HG02840 (cell line): ENCODE data around the gene C17orf67.
"Not testable (repeated sequence)": the region's sequence is repeated elsewhere in the genome, so short reads cannot be mapped to it uniquely, and the experiment has no call there.

Experiments
- ATAC-seq: cut with Tn5 transposase; IDR thresholded peaks from one replicate; pipeline ENCODE4 v1.9.1; 2021; ENCODE audit warnings: mild to moderate bottlenecking, moderate library complexity, moderate number of reproducible peaks; ENCODE audit not compliant: unreplicated experiment, low FRiP score

The C17orf67 gene

DNA sequence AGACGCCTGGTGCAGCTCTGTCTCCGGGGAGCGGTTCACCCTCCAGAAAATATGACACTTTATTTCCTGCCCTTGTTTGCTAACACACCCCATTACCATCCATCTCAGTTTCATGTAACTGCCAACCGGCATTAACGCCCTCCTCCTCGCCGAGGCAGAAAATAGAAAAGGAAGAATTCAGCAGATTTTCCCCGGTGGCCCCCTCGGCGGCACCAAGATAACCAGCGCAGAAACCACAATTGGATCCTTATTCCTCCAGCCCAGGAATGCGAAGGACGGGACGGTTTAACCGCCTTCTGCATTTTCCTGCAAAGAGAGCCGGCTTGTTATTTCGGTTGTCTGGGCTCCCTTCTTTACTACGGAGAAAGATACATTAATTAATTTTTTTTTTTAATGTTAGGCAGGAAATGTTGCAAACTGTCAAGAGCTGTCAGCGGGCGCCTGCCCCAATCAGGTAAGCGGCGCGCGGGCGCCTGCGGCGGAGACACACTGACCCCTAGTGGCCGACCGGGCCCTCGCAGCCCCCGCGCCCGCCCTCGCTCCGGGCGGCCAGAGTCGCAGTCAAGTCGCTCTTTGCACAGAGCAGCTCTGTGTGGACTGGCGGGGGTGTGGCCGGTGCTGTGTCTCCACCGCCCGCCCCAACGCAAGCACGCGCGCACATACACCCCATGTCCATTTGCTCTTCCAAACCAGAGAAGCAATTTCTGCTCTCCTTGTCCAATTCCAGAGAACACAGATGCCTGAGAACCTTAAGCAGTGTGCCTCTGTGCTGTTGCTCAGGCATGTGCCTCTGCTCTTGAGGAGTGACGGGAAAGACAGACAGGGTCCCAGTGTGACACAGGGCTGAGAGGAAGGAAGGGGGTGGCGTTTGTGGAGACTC, 53.6 kb downstream of the C17orf67 start:
- peak; percentile 85 for ATAC-seq

DNA sequence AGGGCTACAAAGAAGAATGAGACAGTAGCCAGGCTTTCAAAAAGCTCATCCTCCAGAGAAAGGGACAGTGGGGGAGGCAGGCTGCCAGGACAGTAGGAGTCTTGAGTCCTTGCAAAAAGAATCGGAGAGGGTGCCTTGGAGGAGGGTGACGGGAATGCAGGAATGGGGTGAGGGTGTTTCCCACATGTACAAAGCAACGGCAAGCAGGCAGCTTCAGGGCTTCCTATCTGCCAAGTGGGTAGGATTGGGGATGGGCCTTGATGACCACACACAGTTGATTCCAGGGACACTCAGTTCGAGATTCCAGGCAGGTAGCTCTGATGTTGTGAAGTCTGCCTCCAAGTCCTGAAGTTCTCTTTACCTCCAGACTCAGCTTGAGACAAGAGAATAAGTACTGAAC, 54.4 kb downstream of the C17orf67 start:
- no peak for ATAC-seq

DNA sequence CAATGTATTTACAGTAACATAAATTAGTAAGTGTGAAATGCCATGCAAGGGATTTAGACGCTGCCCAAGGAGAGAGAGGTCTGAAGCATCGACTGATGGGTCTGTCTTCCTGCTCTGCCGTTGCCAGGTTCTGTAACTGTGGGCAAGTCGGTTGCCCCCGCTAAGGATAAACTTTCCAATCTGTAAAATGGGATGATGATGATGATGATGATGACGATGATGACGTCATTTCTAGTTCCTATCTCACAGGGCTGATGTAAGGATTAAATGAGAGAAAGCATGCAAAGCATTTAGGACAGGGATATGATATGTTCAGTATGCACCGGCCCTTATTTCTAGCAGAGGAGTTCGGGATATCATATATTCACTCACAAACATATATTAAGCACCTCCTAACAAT, 54.8 kb downstream of the C17orf67 start:
- ATAC-seq: no peak

DNA sequence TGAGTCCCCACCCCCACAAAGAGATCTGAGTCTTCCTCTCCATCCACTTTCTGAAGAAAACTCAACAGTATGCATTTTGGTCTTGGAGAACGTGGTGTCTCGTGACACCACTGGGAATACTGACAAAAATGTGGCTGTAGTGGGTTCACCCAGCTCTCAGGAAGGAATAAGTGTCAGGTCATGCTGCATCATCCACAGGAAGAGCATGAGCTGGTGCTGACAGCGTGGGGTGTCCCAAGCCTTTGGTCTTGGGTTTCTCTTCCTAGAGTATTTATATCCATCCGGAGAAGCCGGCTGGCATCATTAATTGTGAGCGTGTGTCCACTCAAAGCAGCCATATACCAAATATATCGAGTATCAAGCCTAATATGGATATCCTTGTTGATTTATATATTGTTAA, 55.9 kb downstream of the C17orf67 start:
- ATAC-seq: no peak

DNA sequence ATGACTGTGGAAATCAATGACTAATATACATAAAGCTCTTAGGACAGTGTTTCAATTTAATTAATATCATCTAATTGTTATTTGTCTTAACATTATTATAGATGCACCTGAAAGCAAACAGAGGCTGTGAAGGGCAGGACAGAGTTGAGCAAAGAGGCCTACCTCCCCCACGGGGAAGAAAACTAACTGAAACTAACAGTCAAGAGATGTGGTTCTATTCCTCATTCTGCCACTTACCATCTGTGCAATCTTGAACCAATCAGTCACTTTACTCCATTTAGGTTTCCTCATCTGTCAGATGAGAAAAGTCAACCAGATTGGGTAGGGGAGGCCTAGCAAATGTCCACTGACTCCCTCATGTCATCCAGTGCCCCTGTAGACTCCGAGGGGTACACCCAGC, 59.1 kb downstream of the C17orf67 start:
- ATAC-seq: no peak

DNA sequence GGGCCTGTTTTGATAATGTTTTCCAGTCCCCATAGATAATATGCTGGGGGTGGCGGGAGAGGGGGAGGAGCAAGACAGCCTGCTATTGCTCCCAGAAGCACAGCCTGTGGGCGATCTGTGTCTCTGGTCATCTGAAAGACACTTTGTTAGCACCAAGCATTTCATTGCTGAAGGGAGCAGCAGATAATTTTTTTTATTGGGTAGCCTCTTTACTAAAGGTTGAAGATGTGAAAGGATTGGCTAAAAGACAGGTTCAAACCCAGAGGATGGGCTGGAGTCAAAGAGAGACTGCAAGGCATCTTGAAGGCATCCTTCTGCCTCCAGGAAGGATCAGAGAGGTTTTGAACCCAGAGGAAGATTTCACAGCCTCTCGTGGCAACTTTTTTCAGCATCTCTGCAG, 60.6 kb downstream of the C17orf67 start:
- no peak for ATAC-seq

DNA sequence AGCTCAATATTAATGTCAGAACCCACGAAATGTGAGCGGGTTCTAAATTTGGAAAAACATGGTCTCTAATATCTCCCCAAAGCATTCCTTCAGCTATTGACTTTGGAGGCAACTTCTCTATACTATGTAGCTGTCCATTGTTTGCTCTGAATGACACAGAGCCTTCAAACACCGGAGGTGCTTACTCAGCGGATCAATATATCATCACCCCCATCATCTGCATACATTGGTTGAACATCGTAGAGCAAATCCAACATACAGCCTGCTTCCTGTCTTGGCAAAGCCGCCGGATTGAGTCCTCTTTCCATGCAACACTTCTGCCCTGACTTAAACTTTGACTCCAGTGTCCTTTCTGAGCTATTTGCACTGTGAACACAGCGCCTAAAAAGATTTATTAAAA, 61.3 kb downstream of the C17orf67 start:
- ATAC-seq: no peak

DNA sequence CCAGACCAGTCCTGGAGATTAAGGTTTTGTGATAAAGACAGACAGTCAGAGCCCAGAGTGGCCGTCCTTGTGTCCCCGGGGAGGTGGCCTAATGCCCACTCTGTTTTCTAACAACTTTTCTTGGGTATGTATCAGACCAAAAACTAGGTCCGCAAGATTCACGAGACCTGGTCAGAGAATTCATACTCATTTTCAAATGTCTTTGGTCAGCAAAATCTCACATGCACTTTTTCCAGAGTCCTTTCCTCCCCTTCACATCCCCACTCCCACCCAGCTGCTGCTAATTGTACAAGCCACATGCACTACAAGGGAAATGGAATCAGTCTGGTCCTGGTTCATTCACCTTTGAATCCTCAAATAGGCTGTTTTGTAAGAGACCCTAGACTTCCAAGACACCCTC, 61.7 kb downstream of the C17orf67 start:
- ATAC-seq: no peak

DNA sequence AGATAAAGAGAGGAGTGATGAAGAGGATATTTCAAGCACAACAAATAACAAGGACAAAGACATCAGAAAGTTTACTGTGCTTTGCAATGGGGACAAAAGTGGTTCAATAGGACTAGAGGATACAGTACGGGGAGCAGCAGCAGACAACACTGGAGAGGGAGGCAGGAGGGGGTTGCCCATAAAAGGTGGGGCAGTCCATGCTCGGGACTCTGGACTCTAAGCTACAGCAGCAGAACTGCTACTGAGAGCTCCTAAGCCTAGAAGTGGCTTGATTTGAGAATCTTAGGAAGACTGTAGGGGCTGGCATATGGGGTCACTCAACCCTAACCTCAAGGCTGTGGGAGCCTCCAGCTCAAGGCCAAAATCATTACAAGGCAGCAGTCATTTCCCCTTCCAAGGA, 62.2 kb downstream of the C17orf67 start:
- no peak for ATAC-seq

DNA sequence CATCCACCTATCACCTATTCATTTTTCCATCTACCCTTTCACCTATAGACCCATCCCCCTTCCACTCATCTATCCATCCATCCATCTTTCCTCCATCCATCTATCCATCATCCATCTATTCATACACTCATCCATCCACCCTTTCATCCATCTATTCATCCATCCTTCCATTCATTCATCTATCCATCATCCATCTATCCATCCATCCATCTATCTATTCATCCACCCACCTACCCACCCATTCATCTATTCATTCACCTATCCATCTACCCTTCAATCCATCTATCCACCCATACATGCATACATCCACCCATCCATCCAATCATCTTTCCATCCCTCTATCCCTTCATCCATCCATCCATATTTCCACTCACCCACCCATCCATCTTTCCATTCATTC, 63.3 kb downstream of the C17orf67 start:
- no peak for ATAC-seq

DNA sequence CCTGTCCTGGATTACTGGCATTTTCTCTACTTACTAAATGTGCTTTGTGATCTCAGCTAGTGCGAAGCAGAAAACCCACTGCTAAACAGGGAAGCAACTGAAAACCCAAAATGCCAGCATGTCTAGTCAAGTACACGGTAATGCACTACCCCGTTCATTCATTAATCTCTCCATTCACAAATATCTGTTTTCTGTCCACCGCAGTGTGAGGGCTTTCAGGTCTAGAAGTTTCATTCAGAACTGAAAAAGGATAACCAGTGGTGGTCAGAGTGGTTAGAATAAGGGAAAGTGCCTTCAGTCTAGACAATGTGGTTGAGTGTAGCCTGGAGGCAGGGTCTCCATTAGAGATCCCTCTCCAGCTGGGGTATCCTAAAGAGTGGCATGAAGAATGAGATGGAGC, 68.3 kb downstream of the C17orf67 start:
- no peak for ATAC-seq

DNA sequence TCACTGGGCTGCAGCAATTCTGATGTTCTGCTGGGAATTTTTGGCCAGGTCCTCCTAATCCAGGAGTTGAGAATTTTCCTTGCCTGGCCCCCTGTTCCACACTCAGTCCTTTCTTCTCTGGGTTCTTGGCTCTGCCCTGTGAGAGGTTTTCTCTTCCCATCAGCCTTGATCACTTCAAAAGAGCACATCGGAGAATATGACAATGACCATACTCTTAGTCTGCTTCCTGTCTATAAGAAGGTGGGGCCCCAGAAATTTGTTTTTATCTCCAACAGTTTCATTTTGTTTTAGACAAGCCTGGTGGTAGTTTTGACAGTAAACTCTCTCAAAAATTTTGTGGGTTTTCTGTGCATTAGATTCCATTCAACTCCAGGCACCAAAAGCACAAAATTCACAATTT, 70.7 kb downstream of the C17orf67 start:
- ATAC-seq: no peak

DNA sequence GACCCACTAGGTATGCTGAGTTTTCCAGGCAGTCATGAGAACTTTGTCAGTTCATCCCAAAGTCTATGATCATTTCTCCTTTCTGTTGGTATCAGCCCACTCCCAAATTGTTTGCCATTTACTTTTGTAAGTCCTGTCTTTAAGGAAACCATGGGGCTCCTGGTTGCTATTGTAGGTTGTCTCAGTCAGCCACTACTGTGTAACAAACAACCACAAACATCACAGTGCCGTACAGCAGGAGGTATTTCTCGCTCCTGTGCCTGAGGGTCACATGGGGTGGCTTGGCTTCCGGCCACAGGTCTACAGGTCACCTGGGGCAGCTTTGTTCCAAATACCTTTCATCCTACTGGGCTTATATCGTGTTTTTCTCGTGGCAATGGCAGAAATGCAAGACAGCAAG, 71.6 kb downstream of the C17orf67 start:
- no peak for ATAC-seq

DNA sequence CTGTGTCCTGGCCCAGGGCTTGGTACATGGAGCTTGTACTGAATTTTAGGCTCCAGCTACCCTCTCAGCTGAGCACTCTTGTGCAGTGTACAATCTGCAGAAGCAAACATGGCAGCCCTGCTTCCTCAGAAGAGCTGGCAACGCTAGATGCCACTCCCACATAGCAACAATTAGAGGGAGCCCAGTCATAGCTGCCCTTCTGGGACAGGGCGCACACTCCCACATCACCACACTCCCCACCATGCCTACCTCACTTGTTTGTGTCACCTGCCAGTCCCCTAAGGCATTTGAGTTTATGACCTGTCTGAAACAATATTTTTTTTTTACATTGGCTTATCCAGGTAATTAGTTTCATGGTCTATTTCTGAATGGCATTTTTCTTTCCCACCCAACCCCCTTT, 72.3 kb downstream of the C17orf67 start:
- ATAC-seq: no peak

DNA sequence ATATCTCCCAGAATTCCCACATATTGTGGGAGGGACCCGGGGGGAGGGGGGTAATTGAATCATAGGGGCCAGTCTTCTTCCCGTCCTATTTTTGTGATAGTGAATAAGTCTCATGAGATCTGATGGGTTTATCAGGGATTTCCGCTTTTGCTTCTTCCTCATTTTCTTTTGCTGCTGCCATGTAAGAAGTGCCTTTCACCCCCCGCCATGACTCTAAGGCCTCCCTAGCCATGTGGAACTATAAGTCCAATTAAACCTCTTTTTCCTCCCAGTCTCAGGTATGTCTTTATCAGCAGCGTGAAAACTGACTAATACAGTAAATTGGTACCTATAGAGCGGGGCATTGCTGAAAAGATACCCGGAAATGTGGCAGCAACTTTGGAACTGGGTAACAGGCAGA, 76.1 kb downstream of the C17orf67 start:
- ATAC-seq: not testable (repeated sequence)

DNA sequence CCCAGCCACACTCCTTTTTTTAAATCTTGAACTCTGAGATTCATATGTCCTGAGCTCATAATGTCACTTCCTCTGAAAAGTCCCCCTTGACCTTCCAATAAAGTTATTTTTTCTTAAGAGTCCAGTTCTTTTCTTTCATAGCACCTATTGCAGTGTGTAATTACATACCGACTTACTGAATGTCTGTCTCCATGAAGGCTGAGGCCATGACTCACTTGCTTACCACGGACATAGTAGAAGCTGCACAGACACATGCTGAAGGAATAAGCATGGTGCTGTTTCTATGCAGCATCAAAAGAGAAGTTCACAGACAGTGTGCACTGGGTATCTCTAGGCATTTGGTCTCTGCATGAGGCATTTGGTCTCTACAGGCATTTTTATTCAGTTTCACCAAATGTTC, 77.2 kb downstream of the C17orf67 start:
- ATAC-seq: no peak

DNA sequence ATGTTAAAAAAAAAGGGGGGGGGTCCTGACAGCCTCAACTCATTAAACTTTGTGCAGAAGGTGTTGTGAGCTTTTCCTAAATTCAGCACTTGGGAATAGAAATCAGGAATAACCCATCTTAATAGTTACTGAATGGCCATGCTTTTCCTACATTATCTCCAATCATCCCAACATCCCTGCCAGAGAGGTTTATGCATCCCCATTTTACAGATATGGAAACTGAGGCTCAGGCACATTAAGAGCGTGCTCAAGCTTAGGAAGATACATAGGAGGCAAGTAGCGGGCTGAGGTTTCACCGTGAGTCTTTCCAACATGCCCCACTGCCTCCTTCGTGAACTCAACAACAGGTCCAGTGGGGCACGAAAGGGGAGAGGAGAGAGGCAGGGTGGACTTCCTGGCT, 78.4 kb downstream of the C17orf67 start:
- no peak for ATAC-seq

DNA sequence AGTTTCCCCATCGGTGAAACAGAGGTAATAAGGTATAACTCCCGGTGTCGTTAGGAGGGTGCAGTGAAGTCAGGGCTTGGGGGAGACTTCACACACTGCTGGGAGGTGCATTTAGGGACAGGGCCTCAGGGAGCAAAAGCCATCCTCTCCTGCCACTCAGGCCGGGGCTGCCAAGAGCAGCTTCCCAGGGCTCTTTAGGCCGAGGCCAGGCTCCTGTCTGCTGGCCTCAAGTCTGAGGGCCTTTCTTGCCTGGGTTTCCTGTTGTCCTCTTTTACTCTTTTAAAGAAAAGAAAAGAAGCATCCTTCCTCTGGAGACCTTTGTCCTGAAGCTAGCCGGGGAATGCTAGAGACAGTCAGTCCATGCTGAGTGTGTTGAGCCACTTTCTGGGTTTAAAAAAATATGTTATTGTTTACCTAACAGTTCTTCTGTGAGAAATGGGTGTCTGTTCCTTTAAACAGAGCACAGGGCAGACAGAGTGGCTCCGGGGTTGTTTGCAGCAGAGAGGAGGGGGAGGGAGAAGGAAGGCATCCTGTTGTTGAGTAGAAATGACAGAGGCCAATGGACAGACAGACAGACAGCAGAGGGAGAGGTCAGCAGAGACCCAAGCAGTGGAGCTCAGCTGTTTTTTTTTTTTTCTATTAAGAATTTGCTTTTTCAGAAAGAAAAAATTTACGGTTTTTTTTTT, 79.1 kb downstream of the C17orf67 start:
- ATAC-seq: no peak

DNA sequence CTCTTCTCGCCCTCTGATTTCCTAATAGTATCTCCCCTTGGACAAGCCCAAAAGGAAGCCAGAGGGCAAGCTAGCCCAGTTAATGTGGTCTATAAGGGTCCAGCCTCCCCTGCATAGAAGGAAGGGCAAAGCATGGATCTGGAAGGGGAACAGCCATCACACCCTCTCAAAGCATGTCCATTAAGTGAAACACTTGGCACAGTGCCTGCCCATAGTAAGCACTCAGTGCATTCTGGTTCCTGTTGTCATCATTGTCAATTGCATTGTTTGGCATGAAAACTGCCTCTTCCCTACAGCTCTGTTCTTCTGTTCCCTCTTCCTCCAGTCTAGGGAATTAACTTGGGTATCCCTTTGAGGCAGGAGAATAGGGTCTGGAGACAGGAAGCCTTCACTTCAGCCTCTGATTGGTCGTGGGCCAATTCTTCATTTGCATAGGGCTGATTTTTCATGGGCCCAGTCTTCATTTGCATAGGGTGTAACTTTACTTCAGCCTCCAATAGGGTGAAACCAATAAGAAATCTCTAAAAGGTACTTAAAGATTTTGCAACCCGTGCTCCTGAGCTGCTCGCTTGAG, 81.4 kb downstream of the C17orf67 start:
- ATAC-seq: no peak

DNA sequence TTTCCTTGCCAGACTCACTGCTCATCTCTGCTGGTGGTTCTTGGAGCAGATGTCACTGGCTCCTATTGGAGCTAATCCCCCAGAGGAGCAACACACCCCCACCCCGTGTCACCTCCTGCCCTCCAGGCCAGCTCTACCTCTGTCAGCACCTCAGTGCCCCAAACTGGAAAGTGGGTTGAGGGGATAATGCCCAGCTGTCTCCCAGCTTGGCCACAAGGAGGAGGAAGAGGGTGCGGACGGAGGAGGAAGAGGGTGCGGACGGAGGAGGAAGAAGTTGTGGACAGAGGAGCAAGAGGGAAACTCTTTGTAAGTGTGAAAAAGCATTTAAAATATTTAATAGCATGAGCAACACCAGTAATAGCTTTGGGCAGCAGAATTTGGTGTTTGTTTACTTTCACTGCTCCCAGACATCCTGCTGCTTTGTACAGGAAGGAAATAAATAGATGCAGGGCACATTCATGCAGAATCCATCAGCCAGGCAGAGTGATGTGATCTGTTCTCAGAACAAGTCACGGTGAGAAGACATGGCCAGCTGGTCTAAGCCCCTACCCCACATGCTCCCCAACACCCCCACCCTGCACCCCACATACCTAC, 82.5 kb downstream of the C17orf67 start:
- no peak for ATAC-seq

DNA sequence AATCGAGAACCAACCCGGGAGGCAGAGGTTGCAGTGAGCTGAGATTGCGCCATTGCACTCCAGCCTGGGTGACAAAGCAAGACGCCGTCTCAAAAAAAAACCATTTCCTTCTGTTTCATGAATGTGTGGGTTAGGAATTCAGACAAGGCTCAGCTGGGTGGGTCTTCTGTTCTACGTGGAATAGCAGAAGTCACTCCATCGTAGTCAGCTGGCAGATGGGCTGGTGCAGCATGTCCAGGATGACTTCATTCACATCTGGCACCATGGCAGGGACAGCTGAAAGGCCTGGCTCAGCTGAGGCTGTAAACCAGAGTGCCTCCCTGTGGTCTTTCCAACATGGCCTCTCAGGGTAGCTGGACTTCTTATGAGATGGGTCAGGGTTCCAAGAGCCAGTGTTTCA, 89.0 kb downstream of the C17orf67 start:
- no peak for ATAC-seq
